A549 (cell line): Measurements from ENCODE around the gene CHMP1B. TPM values are rescaled to one million over a fixed set of nuclear protein-coding genes. Genes with fewer than 3 reads are reported as not detected.

Experiments
- ATAC-seq, 2 experiments: fragments of 200-7000 bp in 1 of 2; fragments of >200 bp in 1 of 2; cut with Nextera tagmentation in 1 of 2; cut with Tn5 transposase in 1 of 2; 3 replicates each; pipeline versions ENCODE4 v1.8.0 to v1.9.1; 2018 to 2020; ENCODE audit warnings: mild to moderate bottlenecking in 1 of 2, moderate library complexity in 1 of 2
- CTCF ChIA-PET: fragments of 300-600 bp; sonication (Branson Sonifier 250); formaldehyde crosslinking; extraction: SDS; loops from one replicate; lab custom pipeline; 2021; ENCODE audit warnings: antibody characterized with exemption, inconsistent platforms; lab: Yijun Ruan, JAX
- POLR2A ChIA-PET: fragments of 350-600 bp; formaldehyde crosslinking; extraction: SDS; loops from one replicate; lab custom pipeline; 2021; ENCODE audit warnings: antibody characterized with exemption, inconsistent platforms; lab: Yijun Ruan, JAX
- DNase-seq, 2 experiments: peaks; one replicate each; pipeline versions ENCODE4 v3.0.0 to v3.0.0-alpha.2; 2011 to 2016; ENCODE audit warnings: low read depth in 1 of 2, low spot score in 1 of 2
- FAIRE-seq: peaks from 2 replicates; lab custom pipeline; 2011; peaks lifted over from hg19 to GRCh38; lab: Jason Lieb, UNC
- H3K27ac ChIP-seq, 2 experiments: fragments of >200 bp; sonication (Bioruptor Twin); formaldehyde crosslinking; 3 replicates each; pipeline ENCODE4 v1.5.1; 2016 to 2017
- H3K4me1 ChIP-seq: fragments of >200 bp; sonication (Bioruptor Twin); formaldehyde crosslinking; 3 replicates; pipeline ENCODE4 v1.6.1; 2016
- H3K4me2 ChIP-seq: fragments of >200 bp; sonication (Bioruptor Twin); formaldehyde crosslinking; 3 replicates; pipeline ENCODE4 v1.6.1; 2016
- H3K4me3 ChIP-seq: fragments of >200 bp; sonication (Bioruptor Twin); formaldehyde crosslinking; 3 replicates; pipeline ENCODE4 v1.5.1; 2016
- H3K9me3 ChIP-seq: fragments of >200 bp; sonication (Bioruptor Twin); formaldehyde crosslinking; 3 replicates; pipeline ENCODE4 v1.6.1; 2016
- CBX2 ChIP-seq: fragments of 200-600 bp; sonication (generic); IDR thresholded peaks from 2 replicates; pipeline ENCODE4 v1.6.1; 2016; ENCODE audit warnings: low read depth, mild to moderate bottlenecking, borderline replicate concordance
- CBX8 ChIP-seq: fragments of 200-600 bp; sonication (generic); IDR thresholded peaks from 2 replicates; pipeline ENCODE4 v1.6.1; 2016
- CHD4 ChIP-seq: fragments of 200-600 bp; sonication (generic); IDR thresholded peaks from 2 replicates; pipeline ENCODE4 v1.6.1; 2016; ENCODE audit warnings: antibody characterized with exemption, mild to moderate bottlenecking, borderline replicate concordance
- CTCF ChIP-seq: fragments of >200 bp; sonication (Bioruptor Twin); formaldehyde crosslinking; IDR thresholded peaks from 3 replicates; pipeline ENCODE4 v1.5.1; 2016
- EP300 ChIP-seq, 2 experiments: fragments of >200 bp; sonication (Bioruptor Twin); formaldehyde crosslinking; IDR thresholded peaks; 2 replicates in 1 of 2; 3 replicates in 1 of 2; pipeline ENCODE4 v1.6.1; 2016 to 2017
- FOSB ChIP-seq: fragments of 250-450 bp; sonication (Bioruptor Pico); IDR thresholded peaks from 2 replicates; pipeline ENCODE4 v1.5.0; 2020; ENCODE audit warnings: mild to moderate bottlenecking, moderate library complexity
- HDAC2 ChIP-seq: fragments of 200-600 bp; sonication (generic); IDR thresholded peaks from 2 replicates; pipeline ENCODE4 v1.6.1; 2016
- HOXB13 ChIP-seq: fragments of 250-450 bp; sonication (Bioruptor Pico); IDR thresholded peaks from 2 replicates; pipeline ENCODE4 v1.5.0; 2020; ENCODE audit warnings: low read depth, mild to moderate bottlenecking, moderate library complexity
- HOXB5 ChIP-seq: fragments of 250-450 bp; sonication (Bioruptor Pico); IDR thresholded peaks from 2 replicates; pipeline ENCODE4 v1.5.0; 2020; ENCODE audit warnings: mild to moderate bottlenecking, moderate library complexity
- JUNB ChIP-seq: fragments of >200 bp; sonication (Bioruptor Twin); formaldehyde crosslinking; IDR thresholded peaks from 2 replicates; pipeline ENCODE4 v1.6.1; 2016
- KDM5A ChIP-seq: fragments of 200-600 bp; sonication (generic); IDR thresholded peaks from 2 replicates; pipeline ENCODE4 v1.6.1; 2016; ENCODE audit warnings: antibody characterized with exemption, mild to moderate bottlenecking
- MAFK ChIP-seq: fragments of 450-650 bp; IDR thresholded peaks from 2 replicates; pipeline ENCODE4 v1.6.1; 2014; ENCODE audit not compliant: partially characterized antibody
- NPAS2 ChIP-seq: fragments of 250-450 bp; sonication (Bioruptor Pico); IDR thresholded peaks from 2 replicates; pipeline ENCODE4 v1.8.0; 2022; ENCODE audit warnings: mild to moderate bottlenecking, moderate library complexity, borderline replicate concordance
- NR3C1 ChIP-seq: fragments of >200 bp; sonication (Bioruptor Twin); formaldehyde crosslinking; IDR thresholded peaks from 3 replicates; pipeline ENCODE4 v1.6.1; 2017
- PBX3 ChIP-seq: IDR thresholded peaks from 2 replicates; pipeline ENCODE4 v1.6.1; 2012
- RCOR1 ChIP-seq: fragments of 150-350 bp; IDR thresholded peaks from 2 replicates; pipeline ENCODE4 v1.6.1; 2014; ENCODE audit warnings: antibody characterized with exemption, low read length, low read depth
- REST ChIP-seq: fragments of 200-600 bp; sonication (generic); IDR thresholded peaks from 2 replicates; pipeline ENCODE4 v1.6.1; 2016; ENCODE audit warnings: antibody characterized with exemption, mild to moderate bottlenecking, moderate library complexity
- RFX5 ChIP-seq: fragments of 450-650 bp; IDR thresholded peaks from 2 replicates; pipeline ENCODE4 v1.7.1; 2014; ENCODE audit warnings: antibody characterized with exemption, mild to moderate bottlenecking, moderate library complexity
- SREBF2 ChIP-seq: fragments of 450-650 bp; IDR thresholded peaks from 2 replicates; pipeline ENCODE4 v1.6.1; 2014; ENCODE audit warnings: mild to moderate bottlenecking, moderate library complexity
- TFCP2L1 ChIP-seq: fragments of 250-450 bp; sonication (Bioruptor Pico); IDR thresholded peaks from 2 replicates; pipeline ENCODE4 v1.5.0; 2021; ENCODE audit warnings: mild to moderate bottlenecking
- USF2 ChIP-seq: fragments of 450-650 bp; IDR thresholded peaks from 2 replicates; pipeline ENCODE4 v1.6.1; 2014; ENCODE audit warnings: antibody characterized with exemption
- ZC3H11A ChIP-seq: fragments of 450-650 bp; IDR thresholded peaks from 2 replicates; pipeline ENCODE4 v1.6.1; 2014; ENCODE audit warnings: antibody characterized with exemption, mild to moderate bottlenecking
- ZSCAN20 ChIP-seq: fragments of 250-450 bp; sonication (Bioruptor Pico); IDR thresholded peaks from 2 replicates; pipeline ENCODE4 v1.8.0; 2022; ENCODE audit warnings: mild to moderate bottlenecking, moderate library complexity
- WGBS: methylation state at CpG from one replicate; pipeline ENCODE4 v1.1.6; 2017; ENCODE audit errors: missing lambda C conversion rate; 5-methylcytosine and 5-hydroxymethylcytosine counted together
- polyA plus RNA-seq, 4 experiments: library from polyadenylated mRNA; depleted of rRNA in 3 of 4; stranded (reverse); fragments of >200 nt; fragmentation: RNase III in 1 of 4; extraction: RNeasy Plus Mini Kit Qiagen cat#74134 plus additional on column Dnase treatment in 1 of 4; gene quantifications; 2 replicates in 3 of 4; 3 replicates in 1 of 4; pipeline ENCODE4 v1.2.3, GENCODE V29; 2011 to 2017

The CHMP1B gene
- polyA plus RNA-seq, 2 of the 4 experiments (the other 2 are of a cell fraction), result 44.9 to 60.8 TPM

GRCh38 chr18:11802586-11802985, 48.6 kb upstream of the CHMP1B start:
- ChIA-PET CTCF (no interaction called here), POLR2A (no interaction called here)
- no peak for DNase-seq
- ATAC-seq, result no peak
- H3K27ac ChIP-seq, result no peak overlapping the region
- no peak for FAIRE-seq
- H3K4me3 ChIP-seq, result no peak overlapping the region
- H3K4me2 ChIP-seq, result no peak overlapping the region
- no peak for TF ChIP-seq KDM5A
- TF ChIP-seq NPAS2 (CRISPR knock-in tag), result no peak
- no peak for TF ChIP-seq RFX5
- no peak for TF ChIP-seq REST
- no peak for TF ChIP-seq CBX2
- no peak for TF ChIP-seq SREBF2
- no peak for TF ChIP-seq EP300 (IDR thresholded peaks at IDR 0.05)
- TF ChIP-seq RCOR1, result no peak
- TF ChIP-seq USF2, result no peak
- no peak for TF ChIP-seq PBX3
- no peak for TF ChIP-seq HOXB5
- no peak for TF ChIP-seq FOSB (CRISPR knock-in tag)
- no peak for TF ChIP-seq ZSCAN20 (CRISPR knock-in tag)
- TF ChIP-seq HDAC2, result no peak
- TF ChIP-seq CBX8, result no peak
- TF ChIP-seq ZC3H11A, result no peak
- no peak for TF ChIP-seq TFCP2L1 (CRISPR knock-in tag)
- peaks cover 24% of the 10 kb centered on the region for H3K4me1 ChIP-seq
- H3K9me3 ChIP-seq, result no peaks in the 10 kb centered on the region; the same call in 2 of the 3 replicates
- 79% methylated on average over 10 of the region's 10 CpGs for WGBS

GRCh38 chr18:11807233-11807632, 44.0 kb upstream of the CHMP1B start:
- peak in 1 of 2 experiments; percentile 19 for DNase-seq
- H3K27ac ChIP-seq, result peak overlapping the region; percentile 74 to 80

More at GRCh38 chr18:11807233-11807632, 44.0 kb upstream of the CHMP1B start:
- ATAC-seq, result peak in 1 of 2 experiments; percentile 10; a peak in 2 of 6 replicates
- H3K9me3 ChIP-seq, result no peaks in the 10 kb centered on the region; the same call in 2 of the 3 replicates
- H3K4me2 ChIP-seq, result peak overlapping the region; percentile 67
- TF ChIP-seq CHD4 (no peak), JUNB (no peak), HOXB13 (CRISPR knock-in tag) (no peak), HDAC2 (no peak), PBX3 (no peak), RCOR1 (no peak), NR3C1 (no peak), SREBF2 (no peak), MAFK (no peak), USF2 (no peak), CTCF (no peak), FOSB (CRISPR knock-in tag) (no peak), ZC3H11A (no peak)
- ChIA-PET CTCF (interaction anchor here (0.9 to 1.9 kb wide), 4 partner anchors 10 to 74 kb away, joined by 3 to 7 read pairs (median 3); no protein-coding TSS in a partner anchor), POLR2A (interaction anchor here (1.1 kb wide), 1 partner anchor 43 kb away, joined by 3 read pairs; no protein-coding TSS in a partner anchor)
- 97% methylated on average over 7 of the region's 7 CpGs for WGBS
- no peak overlapping the region for H3K4me3 ChIP-seq
- FAIRE-seq, result no peak
- H3K4me1 ChIP-seq, result peaks cover 30% of the 10 kb centered on the region
